Stimulated activated naive CD8-positive, alpha-beta T cell treated with anti-CD3 and anti-CD28 coated beads, Interleukin-15, Interleukin-2, amounts not matched to agents 100 ng/mL and 50 ng/mL, for 24 hours (primary cell): ENCODE measurements around the gene IMP4.

Experiments
- H3K27ac Mint-ChIP-seq: one replicate; pipeline ENCODE4 v1.8.0; 2021; ENCODE audit warnings: mild to moderate bottlenecking, mixed read lengths
- H3K27me3 Mint-ChIP-seq: one replicate; pipeline ENCODE4 v1.8.0; 2021; ENCODE audit warnings: mixed read lengths
- H3K36me3 Mint-ChIP-seq: one replicate; pipeline ENCODE4 v1.8.0; 2021; ENCODE audit warnings: low read depth, mixed read lengths
- H3K4me1 Mint-ChIP-seq: one replicate; pipeline ENCODE4 v1.8.0; 2021; ENCODE audit warnings: low read depth, mixed read lengths
- H3K4me3 Mint-ChIP-seq: one replicate; pipeline ENCODE4 v1.8.0; 2021; ENCODE audit warnings: mild to moderate bottlenecking, mixed read lengths
- H3K9me3 Mint-ChIP-seq: one replicate; pipeline ENCODE4 v1.8.0; 2021; ENCODE audit warnings: mixed read lengths

Gene IMP4

GRCh38 chr2:130342533-130343275, at the start of gene IMP4:
Gene IMP4 (plus strand): TSS chr2:130342897. CDS start chr2:130342933, 36 bp downstream.
- H3K27ac Mint-ChIP-seq = peak within 1 kb of the TSS; percentile 96
- peaks cover 60% of the 10 kb centered on the region for H3K36me3 Mint-ChIP-seq

GRCh38 chr2:130300258-130300969, 42.3 kb upstream of the IMP4 start:
- no peaks in the 10 kb centered on the region for H3K4me1 Mint-ChIP-seq
- H3K36me3 Mint-ChIP-seq = no peaks in the 10 kb centered on the region
- no peak overlapping the region for H3K27ac Mint-ChIP-seq
- H3K9me3 Mint-ChIP-seq = no peaks in the 10 kb centered on the region
- no peak overlapping the region for H3K4me3 Mint-ChIP-seq
- H3K27me3 Mint-ChIP-seq = peaks cover 23% of the 10 kb centered on the region

More at GRCh38 chr2:130342533-130343275, at the start of gene IMP4:
- no peaks in the 10 kb centered on the region for H3K9me3 Mint-ChIP-seq
- H3K4me3 Mint-ChIP-seq = peak within 1 kb of the TSS; percentile 96
- peaks cover 42% of the 10 kb centered on the region for H3K4me1 Mint-ChIP-seq
- no peaks in the 10 kb centered on the region for H3K27me3 Mint-ChIP-seq

DNA sequence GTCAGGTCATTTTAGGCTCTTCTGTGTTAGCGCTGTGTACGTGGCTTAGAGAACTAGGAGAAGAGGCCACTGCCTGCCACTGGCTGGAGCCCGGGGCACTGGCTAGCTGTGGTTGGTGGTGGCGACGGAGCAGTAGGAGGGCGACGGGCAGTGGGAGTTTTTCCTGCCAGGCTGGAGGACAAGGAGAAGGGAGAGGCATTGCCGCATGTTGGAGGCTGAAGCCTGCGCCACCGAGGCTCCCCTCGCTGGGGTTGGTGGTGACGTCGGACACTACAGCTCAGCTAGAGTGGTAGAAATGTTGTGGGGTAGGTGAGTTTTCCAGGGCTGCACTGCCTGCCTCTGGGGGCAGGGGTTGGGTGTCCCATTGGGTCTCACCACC, 41.7 kb upstream of the IMP4 start:
- Mint-ChIP-seq H3K4me1 (no peaks in the 10 kb centered on the region), H3K9me3 (no peaks in the 10 kb centered on the region), H3K36me3 (no peaks in the 10 kb centered on the region), H3K27ac (no peak overlapping the region), H3K27me3 (peaks cover 19% of the 10 kb centered on the region), H3K4me3 (no peak overlapping the region)

GRCh38 chr2:130302164-130302886, 40.4 kb upstream of the IMP4 start:
- peaks cover 19% of the 10 kb centered on the region for H3K27me3 Mint-ChIP-seq
- no peaks in the 10 kb centered on the region for H3K9me3 Mint-ChIP-seq
- no peak overlapping the region for H3K27ac Mint-ChIP-seq
- H3K36me3 Mint-ChIP-seq = no peaks in the 10 kb centered on the region
- no peak overlapping the region for H3K4me3 Mint-ChIP-seq
- H3K4me1 Mint-ChIP-seq = no peaks in the 10 kb centered on the region

- Mint-ChIP-seq H3K36me3 (no peaks in the 10 kb centered on the region), H3K4me1 (no peaks in the 10 kb centered on the region), H3K27me3 (peaks cover 13% of the 10 kb centered on the region), H3K4me3 (no peak overlapping the region), H3K27ac (no peak overlapping the region), H3K9me3 (no peaks in the 10 kb centered on the region)
Measured at GRCh38 chr2:130303169-130303568, 39.5 kb upstream of the IMP4 start.

DNA sequence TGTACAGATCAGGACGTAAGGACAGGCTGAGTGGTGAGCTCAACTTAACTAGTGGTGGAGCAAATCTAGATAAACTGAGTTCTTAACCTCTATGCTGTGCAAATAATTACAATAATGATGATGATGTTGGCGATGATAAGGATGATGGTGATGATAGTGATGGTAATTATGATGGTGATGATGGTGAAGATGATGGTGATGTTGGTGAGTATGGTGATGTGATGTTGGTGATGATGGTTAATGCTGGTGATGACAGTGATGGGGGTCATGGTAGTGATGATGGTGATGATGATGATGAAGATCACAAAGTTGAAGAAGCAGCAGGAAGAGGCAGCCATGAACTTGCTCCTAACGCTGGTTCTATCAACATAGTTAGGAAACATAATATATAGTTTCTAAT, 38.0 kb upstream of the IMP4 start:
- no peaks in the 10 kb centered on the region for H3K9me3 Mint-ChIP-seq
- H3K27ac Mint-ChIP-seq = no peak overlapping the region
- no peaks in the 10 kb centered on the region for H3K4me1 Mint-ChIP-seq
- H3K4me3 Mint-ChIP-seq = no peak overlapping the region
- peaks cover 10% of the 10 kb centered on the region for H3K27me3 Mint-ChIP-seq
- no peaks in the 10 kb centered on the region for H3K36me3 Mint-ChIP-seq

DNA sequence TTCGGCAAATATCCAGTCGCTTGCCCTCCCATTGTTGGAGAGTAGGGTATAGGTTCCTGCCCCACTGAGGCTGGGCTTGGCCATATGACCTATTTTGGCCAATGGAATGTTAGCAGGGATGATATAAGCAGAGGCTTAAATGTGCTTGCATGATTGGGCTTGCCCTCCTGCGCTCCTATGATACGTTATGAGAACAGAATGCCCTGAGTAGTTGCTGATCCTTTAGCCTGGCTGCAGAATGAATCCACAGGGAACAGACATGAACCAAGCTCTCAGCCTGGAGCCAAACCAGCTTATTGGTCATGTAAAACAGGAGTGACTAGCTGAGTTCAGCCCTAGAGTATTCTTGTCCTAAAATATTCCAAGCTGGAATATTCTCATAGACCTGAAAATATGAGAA, 34.8 kb upstream of the IMP4 start:
- H3K4me1 Mint-ChIP-seq = no peaks in the 10 kb centered on the region
- no peaks in the 10 kb centered on the region for H3K9me3 Mint-ChIP-seq
- H3K36me3 Mint-ChIP-seq = no peaks in the 10 kb centered on the region
- no peak overlapping the region for H3K27ac Mint-ChIP-seq
- peaks cover 7% of the 10 kb centered on the region for H3K27me3 Mint-ChIP-seq
- no peak overlapping the region for H3K4me3 Mint-ChIP-seq

DNA sequence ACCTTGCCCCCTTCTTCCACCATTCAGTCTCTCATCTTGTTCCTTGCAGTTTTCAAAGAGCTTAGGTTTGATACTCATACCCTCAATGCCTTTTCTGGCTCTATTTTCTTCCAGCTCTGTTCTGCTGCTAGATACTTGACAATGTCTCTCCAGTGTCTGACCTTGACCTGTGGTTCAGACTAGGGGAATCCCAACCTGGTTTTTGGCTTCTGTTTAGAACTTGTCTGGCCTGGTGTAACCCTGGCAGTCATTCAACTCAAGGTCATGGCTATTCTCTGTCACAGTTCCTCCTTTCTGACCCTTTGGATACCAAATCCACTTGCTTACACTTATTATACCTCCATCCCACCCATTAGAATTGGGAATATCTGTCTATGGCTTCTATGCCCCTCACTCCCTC, 31.8 kb upstream of the IMP4 start:
- Mint-ChIP-seq H3K27ac (no peak overlapping the region), H3K9me3 (no peaks in the 10 kb centered on the region), H3K4me1 (no peaks in the 10 kb centered on the region), H3K4me3 (no peak overlapping the region), H3K36me3 (no peaks in the 10 kb centered on the region), H3K27me3 (peaks cover 4% of the 10 kb centered on the region)

DNA sequence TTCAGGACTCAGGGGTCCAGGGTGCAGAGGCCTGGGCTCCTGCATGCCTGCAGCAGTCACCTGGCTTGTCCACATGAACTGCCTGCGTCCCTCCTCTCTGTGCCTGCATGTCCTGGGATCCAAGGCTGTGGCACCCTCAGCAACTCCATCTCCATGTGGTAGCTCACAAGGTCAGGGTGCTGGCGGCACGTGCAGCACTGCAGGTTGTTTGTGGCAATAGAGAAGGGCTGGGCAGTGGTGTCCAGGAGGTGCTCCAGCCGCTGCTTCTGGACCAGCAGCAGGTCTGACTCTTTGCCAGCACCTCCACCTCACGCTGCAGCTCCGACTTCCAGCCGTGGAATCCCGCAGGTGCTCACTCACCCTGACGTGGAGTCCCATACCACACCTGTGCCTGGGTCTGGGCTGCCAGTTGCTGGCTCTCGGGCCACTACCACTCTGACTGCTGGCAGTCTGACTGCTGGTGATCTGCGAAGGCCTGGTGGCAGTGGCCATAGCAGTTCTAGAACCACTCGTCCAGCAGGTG, 28.8 kb upstream of the IMP4 start:
- Mint-ChIP-seq H3K4me1 (no peaks in the 10 kb centered on the region), H3K9me3 (no peaks in the 10 kb centered on the region), H3K27ac (no peak overlapping the region), H3K36me3 (no peaks in the 10 kb centered on the region), H3K4me3 (no peak overlapping the region), H3K27me3 (peaks cover 1% of the 10 kb centered on the region)

DNA sequence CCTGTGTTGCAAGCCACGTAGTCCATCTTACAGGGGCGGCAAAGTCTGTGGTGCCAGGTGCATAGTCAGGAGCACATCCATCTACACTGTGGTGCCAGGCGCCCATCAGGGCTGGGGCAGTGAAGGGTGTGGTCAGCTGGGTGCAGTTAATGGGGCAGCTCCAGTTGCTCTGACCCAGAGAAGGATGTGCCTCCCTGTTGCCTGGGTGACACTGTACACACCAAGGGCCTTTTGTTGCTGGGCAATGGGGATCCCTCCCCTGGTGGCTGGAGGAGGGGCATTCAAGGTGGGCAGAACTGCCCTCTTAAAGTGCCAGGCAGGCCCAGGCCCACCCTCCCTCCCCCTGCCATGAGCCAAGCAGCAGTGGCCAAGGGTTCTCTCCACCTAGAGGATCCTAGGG, 28.3 kb upstream of the IMP4 start:
- no peak overlapping the region for H3K4me3 Mint-ChIP-seq
- H3K36me3 Mint-ChIP-seq = no peaks in the 10 kb centered on the region
- no peaks in the 10 kb centered on the region for H3K27me3 Mint-ChIP-seq
- H3K27ac Mint-ChIP-seq = no peak overlapping the region
- H3K4me1 Mint-ChIP-seq = no peaks in the 10 kb centered on the region
- no peaks in the 10 kb centered on the region for H3K9me3 Mint-ChIP-seq

GRCh38 chr2:130316596-130316995, 26.1 kb upstream of the IMP4 start:
- H3K27ac Mint-ChIP-seq = no peak overlapping the region
- no peak overlapping the region for H3K4me3 Mint-ChIP-seq
- no peaks in the 10 kb centered on the region for H3K36me3 Mint-ChIP-seq
- H3K27me3 Mint-ChIP-seq = peaks cover 3% of the 10 kb centered on the region
- H3K9me3 Mint-ChIP-seq = no peaks in the 10 kb centered on the region
- H3K4me1 Mint-ChIP-seq = no peaks in the 10 kb centered on the region

GRCh38 chr2:130318906-130319305, 23.8 kb upstream of the IMP4 start:
- no peak overlapping the region for H3K27ac Mint-ChIP-seq

GRCh38 chr2:130319536-130319935, 23.2 kb upstream of the IMP4 start:
- H3K36me3 Mint-ChIP-seq = no peaks in the 10 kb centered on the region
- no peaks in the 10 kb centered on the region for H3K4me1 Mint-ChIP-seq
- no peak overlapping the region for H3K4me3 Mint-ChIP-seq
- no peaks in the 10 kb centered on the region for H3K9me3 Mint-ChIP-seq
- H3K27me3 Mint-ChIP-seq = peaks cover 19% of the 10 kb centered on the region
- H3K27ac Mint-ChIP-seq = no peak overlapping the region

More at GRCh38 chr2:130318906-130319305, 23.8 kb upstream of the IMP4 start:
- Mint-ChIP-seq H3K4me1 (no peaks in the 10 kb centered on the region), H3K4me3 (no peak overlapping the region), H3K9me3 (no peaks in the 10 kb centered on the region), H3K36me3 (no peaks in the 10 kb centered on the region), H3K27me3 (peaks cover 13% of the 10 kb centered on the region)

DNA sequence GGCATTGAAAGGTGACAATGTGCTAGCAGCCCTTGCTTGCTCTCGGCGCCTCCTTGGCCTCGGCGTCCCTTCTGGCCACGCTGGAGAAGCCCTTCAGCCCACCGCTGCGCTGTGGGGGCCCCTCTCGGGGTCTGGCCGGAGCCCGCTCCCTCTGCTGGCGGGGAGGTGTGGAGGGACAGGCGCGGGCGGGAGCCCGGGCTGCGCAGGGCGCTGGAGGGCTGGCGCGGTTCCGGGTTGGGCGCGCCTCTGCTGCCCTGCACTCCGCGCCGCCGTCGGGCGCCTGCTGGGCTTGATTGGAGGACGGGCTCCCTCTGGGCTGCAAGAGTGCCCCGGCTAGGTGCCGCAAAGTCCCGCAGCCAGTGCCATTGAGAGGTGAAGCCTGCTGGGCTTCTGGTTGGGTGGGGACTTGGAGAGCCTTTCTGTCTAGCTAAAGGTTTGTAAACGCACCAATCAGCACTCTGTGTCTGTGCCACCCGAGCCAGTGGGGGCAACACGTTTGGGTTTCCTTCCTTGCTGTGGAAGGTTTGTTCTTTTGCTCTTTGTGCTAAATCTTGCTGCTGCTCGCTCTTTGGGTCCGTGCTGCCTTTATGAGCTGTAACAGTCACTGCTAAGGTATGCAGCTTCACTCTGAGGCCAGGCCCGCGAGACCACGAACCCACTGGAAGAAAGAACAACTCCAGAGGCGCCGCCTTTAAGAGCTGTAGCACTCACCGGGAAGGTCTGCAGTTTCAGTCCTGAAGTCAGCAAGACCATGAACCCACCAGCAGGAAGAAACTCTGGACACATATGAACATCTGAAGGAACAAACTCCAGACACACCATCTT, 14.8 kb upstream of the IMP4 start:
- peaks cover 5% of the 10 kb centered on the region for H3K4me1 Mint-ChIP-seq

More for the DNA sequence above, 14.8 kb upstream of the IMP4 start:
- H3K9me3 Mint-ChIP-seq = no peaks in the 10 kb centered on the region
- no peak overlapping the region for H3K4me3 Mint-ChIP-seq
- H3K27ac Mint-ChIP-seq = no peak overlapping the region
- H3K27me3 Mint-ChIP-seq = peaks cover 54% of the 10 kb centered on the region
- no peaks in the 10 kb centered on the region for H3K36me3 Mint-ChIP-seq
